ENCODE data around the gene ARHGAP24.

- TF ChIP-seq EP300 (IDR thresholded peaks at IDR 0.05; ENCODE audit: borderline replicate concordance in 1 of 2, low read depth in 1 of 2, low read length in 1 of 2): no peak
- TF ChIP-seq CHD2 (IDR thresholded peaks at IDR 0.05; ENCODE audit: low read length, partially characterized antibody): no peak
- TF ChIP-seq CTCF (IDR thresholded peaks at IDR 0.05): no peak
- no peak for TF ChIP-seq EZH2phosphoT487 (IDR thresholded peaks at IDR 0.05; ENCODE audit: borderline replicate concordance, low read depth)
- no peak for TF ChIP-seq RFX5 (IDR thresholded peaks at IDR 0.05; ENCODE audit: low read length)
- no peak for TF ChIP-seq YY1 (IDR thresholded peaks at IDR 0.05; ENCODE audit: low read depth)
- no peak for TF ChIP-seq TAF1 (IDR thresholded peaks at IDR 0.05; ENCODE audit: borderline replicate concordance, low read depth, low read length)
- no peak for TF ChIP-seq JUND (IDR thresholded peaks at IDR 0.05)
- no peak for TF ChIP-seq POLR2AphosphoS5 (IDR thresholded peaks at IDR 0.05; ENCODE audit: low read depth, low read length)
- TF ChIP-seq FOXM1 (IDR thresholded peaks at IDR 0.05; ENCODE audit: low read depth): no peak
- TF ChIP-seq SIN3A (IDR thresholded peaks at IDR 0.05; ENCODE audit: borderline replicate concordance, low read depth, low read length): no peak
- TF ChIP-seq GATA2 (CRISPR knock-in tag; IDR thresholded peaks at IDR 0.05): no peak
- TF ChIP-seq ELF1 (IDR thresholded peaks at IDR 0.05): no peak
Observed at GRCh38 chr4:86048426-86048825, 573.5 kb downstream of the ARHGAP24 start.

Measured in SK-N-SH (cell line).